Nephron progenitor cell (in vitro differentiated cells): ENCODE data around the gene PPP6R1.

Source experiments
- DNase-seq: peaks from one replicate; pipeline ENCODE4 v3.0.0; 2021
- H3K27ac Mint-ChIP-seq: 2 replicates; pipeline ENCODE4 v1.8.0; 2021; ENCODE audit warnings: mild to moderate bottlenecking, moderate library complexity, mixed read lengths
- H3K27me3 Mint-ChIP-seq: 2 replicates; pipeline ENCODE4 v1.8.0; 2021; ENCODE audit warnings: mild to moderate bottlenecking, low read depth, mixed read lengths; ENCODE audit not compliant: poor library complexity
- H3K36me3 Mint-ChIP-seq: 2 replicates; pipeline ENCODE4 v1.8.0; 2021; ENCODE audit warnings: low read depth, mixed read lengths
- H3K4me1 Mint-ChIP-seq: 2 replicates; pipeline ENCODE4 v1.8.0; 2021; ENCODE audit warnings: mixed read lengths
- H3K4me3 Mint-ChIP-seq: 2 replicates; pipeline ENCODE4 v1.8.0; 2021; ENCODE audit warnings: mild to moderate bottlenecking, moderate library complexity, mixed read lengths
- H3K9me3 Mint-ChIP-seq: 2 replicates; pipeline ENCODE4 v1.8.0; 2021; ENCODE audit warnings: mild to moderate bottlenecking, moderate library complexity, mixed read lengths
- TF ChIP-seq, protein P1 (sequence below): fragments of 200-600 bp; sonication (generic); IDR thresholded peaks from 2 replicates; pipeline ENCODE4 v1.5.0; 2021; ENCODE audit warnings: antibody characterized with exemption

Gene PPP6R1

DNA sequence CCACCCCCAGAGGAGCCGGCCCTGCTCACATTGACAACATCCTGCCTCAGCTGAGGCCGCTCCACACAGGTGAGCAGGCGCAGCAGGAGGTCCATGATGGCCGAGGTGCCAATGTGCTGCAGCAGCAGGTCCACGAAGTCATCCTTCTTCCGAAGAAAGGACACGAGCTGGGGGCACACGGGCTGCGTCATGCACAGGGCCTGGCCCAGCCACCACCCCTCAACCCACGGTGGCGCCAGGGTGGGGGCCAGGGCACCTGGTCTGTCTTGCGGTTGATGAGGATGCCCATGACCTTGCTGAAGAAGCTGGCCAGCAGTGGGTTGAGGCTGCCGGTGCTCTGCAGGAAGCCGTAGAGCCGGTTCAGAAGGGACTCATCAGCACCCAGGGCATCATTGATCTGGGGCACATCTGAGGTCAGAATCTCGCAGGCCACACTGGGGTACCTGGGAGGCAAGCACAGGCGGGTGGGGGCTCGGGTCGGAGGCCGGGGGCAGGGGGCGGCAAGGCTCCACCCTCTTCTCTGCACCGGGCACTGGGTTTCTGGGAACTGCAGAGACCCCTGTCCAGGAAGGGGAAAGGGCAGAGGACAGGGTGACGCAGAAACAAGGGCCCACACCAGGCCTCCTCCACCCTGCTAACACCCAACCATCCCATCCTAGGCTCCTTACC is 13.4 kb downstream of the PPP6R1 start:
- no peak for DNase-seq
- Mint-ChIP-seq H3K27ac (no peak overlapping the region), H3K27me3 (no peaks in the 10 kb centered on the region), H3K9me3 (no peaks in the 10 kb centered on the region), H3K4me3 (no peak overlapping the region), H3K36me3 (peaks cover 20% of the 10 kb centered on the region), H3K4me1 (peaks cover 19% of the 10 kb centered on the region)
- TF ChIP-seq, protein P1, sequence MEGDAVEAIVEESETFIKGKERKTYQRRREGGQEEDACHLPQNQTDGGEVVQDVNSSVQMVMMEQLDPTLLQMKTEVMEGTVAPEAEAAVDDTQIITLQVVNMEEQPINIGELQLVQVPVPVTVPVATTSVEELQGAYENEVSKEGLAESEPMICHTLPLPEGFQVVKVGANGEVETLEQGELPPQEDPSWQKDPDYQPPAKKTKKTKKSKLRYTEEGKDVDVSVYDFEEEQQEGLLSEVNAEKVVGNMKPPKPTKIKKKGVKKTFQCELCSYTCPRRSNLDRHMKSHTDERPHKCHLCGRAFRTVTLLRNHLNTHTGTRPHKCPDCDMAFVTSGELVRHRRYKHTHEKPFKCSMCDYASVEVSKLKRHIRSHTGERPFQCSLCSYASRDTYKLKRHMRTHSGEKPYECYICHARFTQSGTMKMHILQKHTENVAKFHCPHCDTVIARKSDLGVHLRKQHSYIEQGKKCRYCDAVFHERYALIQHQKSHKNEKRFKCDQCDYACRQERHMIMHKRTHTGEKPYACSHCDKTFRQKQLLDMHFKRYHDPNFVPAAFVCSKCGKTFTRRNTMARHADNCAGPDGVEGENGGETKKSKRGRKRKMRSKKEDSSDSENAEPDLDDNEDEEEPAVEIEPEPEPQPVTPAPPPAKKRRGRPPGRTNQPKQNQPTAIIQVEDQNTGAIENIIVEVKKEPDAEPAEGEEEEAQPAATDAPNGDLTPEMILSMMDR, result no peak

DNA sequence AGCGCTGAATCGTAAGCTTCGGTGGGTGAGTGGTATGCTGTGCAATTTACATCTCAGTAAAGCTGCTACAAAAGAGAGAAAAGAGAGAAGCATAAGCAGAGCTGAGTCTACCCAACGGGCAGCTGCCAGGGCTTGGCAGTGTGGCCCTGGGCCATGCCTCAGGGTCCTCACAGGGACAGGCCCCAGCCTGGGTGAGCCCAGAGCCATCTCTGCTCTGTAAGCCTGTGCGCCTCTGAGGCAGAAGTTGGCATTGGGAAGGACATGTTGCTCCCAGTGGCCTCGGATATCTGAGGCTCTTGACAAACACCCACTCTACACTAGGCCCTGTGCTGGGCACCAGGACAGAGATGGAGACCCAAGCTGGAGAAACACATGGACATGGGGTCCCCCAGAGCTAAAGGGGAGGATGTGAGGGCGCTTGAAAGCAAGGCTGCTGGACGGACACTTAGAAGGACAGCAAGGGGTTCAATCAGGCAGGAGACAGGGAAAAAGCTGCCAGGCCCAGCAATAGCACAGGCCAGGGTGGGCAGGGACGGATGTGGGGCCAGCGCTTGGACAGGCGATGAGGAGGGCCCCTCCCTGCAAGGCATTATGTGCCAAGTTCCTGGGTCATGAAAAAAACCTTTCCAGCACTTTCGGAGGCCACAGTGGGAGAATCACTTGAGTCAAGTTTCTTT is 14.7 kb downstream of the PPP6R1 start:
- Mint-ChIP-seq H3K36me3 (peaks cover 22% of the 10 kb centered on the region), H3K4me3 (no peak overlapping the region), H3K4me1 (peaks cover 14% of the 10 kb centered on the region), H3K9me3 (no peaks in the 10 kb centered on the region), H3K27me3 (no peaks in the 10 kb centered on the region), H3K27ac (no peak overlapping the region)
- no peak for DNase-seq
- TF ChIP-seq, protein P1, result no peak

DNA sequence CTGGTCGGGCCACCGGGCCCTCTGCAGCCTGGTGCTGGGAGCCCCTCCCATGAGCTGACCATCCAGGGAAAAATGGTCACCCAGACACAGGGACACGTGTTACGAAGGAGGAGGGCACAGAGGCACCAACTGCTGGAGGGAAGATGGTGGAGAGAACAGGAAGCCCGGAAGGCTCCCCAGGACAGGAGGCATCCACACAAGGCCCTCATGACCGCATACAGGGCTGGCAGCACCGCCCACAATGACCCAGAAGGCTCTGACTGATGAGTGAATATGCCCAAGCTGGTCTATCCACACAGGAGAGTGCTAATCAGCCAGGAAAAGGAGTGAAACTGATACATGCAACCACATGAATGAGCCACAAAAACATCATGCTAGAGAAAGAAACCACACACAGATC is 16.3 kb downstream of the PPP6R1 start:
- no peak for DNase-seq
- no peak overlapping the region for H3K27ac Mint-ChIP-seq
- no peaks in the 10 kb centered on the region for H3K4me1 Mint-ChIP-seq
- no peaks in the 10 kb centered on the region for H3K9me3 Mint-ChIP-seq
- no peaks in the 10 kb centered on the region for H3K27me3 Mint-ChIP-seq
- H3K36me3 Mint-ChIP-seq, result peaks cover 25% of the 10 kb centered on the region
- TF ChIP-seq, protein P1, result no peak
- H3K4me3 Mint-ChIP-seq, result no peak overlapping the region

DNA sequence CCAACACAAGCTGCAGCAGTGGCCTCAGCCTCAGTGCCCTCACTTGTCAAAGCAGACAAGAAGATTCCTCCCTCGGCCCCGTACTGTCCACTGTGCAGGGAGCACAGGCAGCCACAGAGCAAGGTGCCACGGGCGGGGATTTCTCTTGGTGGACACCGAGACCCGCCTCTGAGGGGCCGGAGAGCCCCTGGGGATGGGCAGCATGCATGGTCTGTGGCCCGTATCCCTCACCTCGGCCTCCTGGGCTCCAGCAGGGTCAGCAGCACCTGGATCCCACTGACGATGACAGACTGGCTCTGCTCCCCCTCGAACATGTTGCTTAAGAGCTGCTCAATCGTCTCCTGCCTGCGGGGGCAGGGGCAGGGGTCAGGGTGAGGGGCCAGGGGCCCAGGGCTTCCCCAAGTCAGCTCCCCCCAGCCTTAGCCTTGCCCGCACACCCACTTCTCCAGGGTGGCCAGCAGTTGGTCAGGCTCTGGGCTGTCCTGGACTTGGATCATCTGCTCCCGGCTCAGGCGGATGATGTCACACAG is 16.8 kb downstream of the PPP6R1 start:
- TF ChIP-seq, protein P1, result no peak
- H3K9me3 Mint-ChIP-seq, result no peaks in the 10 kb centered on the region
- no peak overlapping the region for H3K4me3 Mint-ChIP-seq
- H3K4me1 Mint-ChIP-seq, result no peaks in the 10 kb centered on the region
- no peak for DNase-seq
- H3K27ac Mint-ChIP-seq, result no peak overlapping the region
- no peaks in the 10 kb centered on the region for H3K27me3 Mint-ChIP-seq
- peaks cover 30% of the 10 kb centered on the region for H3K36me3 Mint-ChIP-seq

DNA sequence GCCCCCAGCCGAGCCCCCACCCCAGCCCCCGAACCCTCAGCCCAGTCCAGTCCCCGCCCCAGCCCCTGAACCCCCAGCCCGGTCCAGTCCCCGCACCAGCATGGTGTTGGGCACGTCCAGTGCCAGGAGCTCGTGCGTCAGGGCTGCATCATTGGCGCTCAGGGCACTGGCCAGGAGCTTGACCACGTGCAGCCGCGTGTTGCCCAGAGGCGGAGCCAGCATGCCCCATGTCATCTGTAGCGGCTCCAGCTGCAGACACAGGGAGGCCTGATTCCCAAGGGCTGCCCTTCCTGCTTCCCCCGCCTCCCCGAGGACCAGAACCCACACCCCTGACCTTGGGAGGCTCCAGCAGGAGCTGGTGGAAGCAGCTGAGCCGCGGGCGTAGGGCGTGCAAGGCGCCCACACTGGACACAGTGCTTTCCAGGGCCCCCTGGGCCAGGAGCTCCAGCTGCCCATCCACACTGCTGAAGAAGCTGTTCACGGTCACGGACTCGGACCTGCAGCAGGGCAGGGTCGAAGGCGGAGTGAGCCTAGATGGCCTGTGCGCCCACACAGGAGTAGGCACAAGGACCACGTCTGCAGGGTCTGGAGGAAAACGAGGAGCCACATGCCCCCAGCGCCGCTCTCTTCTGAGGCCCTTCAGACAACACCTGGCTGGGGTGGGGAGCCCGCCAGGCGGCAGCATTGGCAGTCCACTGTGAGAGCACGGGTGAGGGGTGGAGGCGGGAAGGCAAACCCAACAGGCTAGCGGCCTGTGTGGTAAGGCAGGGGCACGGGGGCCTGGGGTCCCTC is 17.5 kb downstream of the PPP6R1 start:
- Mint-ChIP-seq H3K9me3 (no peaks in the 10 kb centered on the region), H3K27ac (no peak overlapping the region), H3K36me3 (peaks cover 37% of the 10 kb centered on the region), H3K4me3 (no peak overlapping the region), H3K4me1 (no peaks in the 10 kb centered on the region), H3K27me3 (no peaks in the 10 kb centered on the region)
- DNase-seq, result no peak
- TF ChIP-seq, protein P1, result no peak
